ENCODE data around the gene ZNF600.
A peak's percentile ranks its signal among the peaks of the same experiment; 100 is the strongest.
"Not testable (repeated sequence)": the region's sequence is repeated elsewhere in the genome, so short reads cannot be mapped to it uniquely, and the experiment has no call there.

The ZNF600 gene

GRCh38 chr19:52734331-52734892 is 52.2 kb downstream of the ZNF600 start:
- peak; percentile 10 for DNase-seq (ENCODE audit: low read depth)
- peak overlapping the region; percentile 85 for H3K4me3 ChIP-seq (ENCODE audit: low read depth, low read length)
- TF ChIP-seq, protein P1, sequence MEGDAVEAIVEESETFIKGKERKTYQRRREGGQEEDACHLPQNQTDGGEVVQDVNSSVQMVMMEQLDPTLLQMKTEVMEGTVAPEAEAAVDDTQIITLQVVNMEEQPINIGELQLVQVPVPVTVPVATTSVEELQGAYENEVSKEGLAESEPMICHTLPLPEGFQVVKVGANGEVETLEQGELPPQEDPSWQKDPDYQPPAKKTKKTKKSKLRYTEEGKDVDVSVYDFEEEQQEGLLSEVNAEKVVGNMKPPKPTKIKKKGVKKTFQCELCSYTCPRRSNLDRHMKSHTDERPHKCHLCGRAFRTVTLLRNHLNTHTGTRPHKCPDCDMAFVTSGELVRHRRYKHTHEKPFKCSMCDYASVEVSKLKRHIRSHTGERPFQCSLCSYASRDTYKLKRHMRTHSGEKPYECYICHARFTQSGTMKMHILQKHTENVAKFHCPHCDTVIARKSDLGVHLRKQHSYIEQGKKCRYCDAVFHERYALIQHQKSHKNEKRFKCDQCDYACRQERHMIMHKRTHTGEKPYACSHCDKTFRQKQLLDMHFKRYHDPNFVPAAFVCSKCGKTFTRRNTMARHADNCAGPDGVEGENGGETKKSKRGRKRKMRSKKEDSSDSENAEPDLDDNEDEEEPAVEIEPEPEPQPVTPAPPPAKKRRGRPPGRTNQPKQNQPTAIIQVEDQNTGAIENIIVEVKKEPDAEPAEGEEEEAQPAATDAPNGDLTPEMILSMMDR (conservative IDR thresholded peaks at IDR 0.05; ENCODE audit: low read depth, low read length): no peak

DNA sequence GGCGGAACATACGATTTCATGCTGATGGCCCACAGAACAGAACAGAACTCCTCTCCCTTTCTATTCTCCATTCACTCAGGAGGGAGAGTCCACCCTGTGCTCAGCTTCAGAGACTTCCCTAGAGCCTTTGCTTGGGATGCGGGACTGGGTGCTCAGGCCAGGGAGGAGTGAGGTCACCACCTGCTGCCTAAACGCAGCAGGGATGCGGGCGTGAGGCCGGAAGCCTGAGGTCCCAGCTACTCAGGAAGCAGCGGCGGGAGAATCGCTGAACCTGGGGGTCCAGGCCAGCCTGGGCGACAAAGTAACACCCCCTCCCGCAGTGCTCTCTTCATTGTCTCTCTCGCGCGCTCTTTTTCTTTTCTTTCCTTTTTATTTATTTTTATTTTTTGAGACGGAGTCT is 60.5 kb downstream of the ZNF600 start:
- not testable (repeated sequence) for DNase-seq (ENCODE audit: low read depth); H3K4me3 ChIP-seq (ENCODE audit: low read depth, low read length)

GRCh38 chr19:52725528-52725961 is 61.0 kb downstream of the ZNF600 start:
- no peak overlapping the region for H3K4me3 ChIP-seq (ENCODE audit: low read depth, low read length)
- DNase-seq (ENCODE audit: low read depth): no peak
- TF ChIP-seq, protein P1 (conservative IDR thresholded peaks at IDR 0.05; ENCODE audit: low read depth, low read length): no peak

- H3K4me3 ChIP-seq (ENCODE audit: low read depth, low read length): no peak overlapping the region
- TF ChIP-seq, protein P1 (conservative IDR thresholded peaks at IDR 0.05; ENCODE audit: low read depth, low read length): no peak
- no peak for DNase-seq (ENCODE audit: low read depth)
Observed at GRCh38 chr19:52724701-52725514, 61.7 kb downstream of the ZNF600 start.

DNA sequence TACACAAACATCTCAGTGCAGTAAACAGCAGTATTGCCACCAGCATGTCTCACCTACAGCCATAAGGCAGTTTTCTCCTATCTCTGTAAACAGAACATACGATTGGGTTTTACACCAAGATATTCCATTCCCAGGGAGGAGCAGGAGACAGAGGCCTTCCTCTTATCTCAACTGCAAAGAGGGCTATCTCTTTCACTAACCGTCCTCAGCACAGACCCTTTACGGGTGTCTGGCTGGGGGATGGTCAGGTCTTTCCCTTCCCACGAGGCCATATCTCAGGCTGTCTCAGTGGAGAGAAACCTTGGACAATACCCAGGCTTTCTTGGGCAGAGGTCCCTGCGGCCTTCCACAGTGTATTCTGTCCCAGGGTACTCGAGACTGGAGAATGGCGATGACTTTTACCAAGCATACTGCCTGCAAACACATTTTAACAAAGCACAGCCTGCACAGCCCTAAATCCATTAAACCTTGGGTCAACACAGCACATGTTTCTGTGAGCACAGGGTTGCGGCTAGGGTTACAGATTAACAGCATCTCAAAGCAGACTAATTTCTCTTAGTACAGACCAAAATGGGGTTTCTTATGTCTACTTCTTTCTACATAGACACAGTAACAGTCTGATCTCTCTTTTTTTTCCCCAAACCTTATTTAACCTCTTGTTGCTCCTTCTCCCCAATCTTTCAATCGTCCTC is 62.5 kb downstream of the ZNF600 start:
- DNase-seq (ENCODE audit: low read depth); H3K4me3 ChIP-seq (ENCODE audit: low read depth, low read length): not testable (repeated sequence)

- TF ChIP-seq, protein P1 (conservative IDR thresholded peaks at IDR 0.05; ENCODE audit: low read depth, low read length): no peak
- DNase-seq (ENCODE audit: low read depth): peak; percentile 72
- H3K4me3 ChIP-seq (ENCODE audit: low read depth, low read length): no peak overlapping the region
Observed at GRCh38 chr19:52722062-52723003, 64.3 kb downstream of the ZNF600 start.

DNA sequence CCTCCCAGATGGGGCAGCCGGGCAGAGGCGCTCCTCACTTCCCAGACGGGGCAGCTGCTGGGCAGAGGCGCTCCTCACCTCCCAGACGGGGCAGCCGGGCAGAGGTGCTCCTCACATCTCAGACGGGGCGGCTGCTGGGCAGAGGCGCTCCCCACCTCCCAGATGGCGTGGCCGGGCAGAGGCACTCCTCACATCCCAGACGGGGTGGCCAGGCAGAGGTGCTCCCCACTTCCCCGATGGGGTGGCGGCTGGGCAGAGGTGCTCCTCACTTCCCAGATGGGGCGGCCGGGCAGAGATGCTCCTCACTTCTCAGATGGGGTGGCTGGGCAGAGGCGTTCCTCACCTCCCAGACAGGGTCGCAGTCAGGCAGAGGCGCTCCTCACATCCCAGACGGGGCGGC is 66.0 kb downstream of the ZNF600 start:
- DNase-seq (ENCODE audit: low read depth); H3K4me3 ChIP-seq (ENCODE audit: low read depth, low read length): not testable (repeated sequence)

DNA sequence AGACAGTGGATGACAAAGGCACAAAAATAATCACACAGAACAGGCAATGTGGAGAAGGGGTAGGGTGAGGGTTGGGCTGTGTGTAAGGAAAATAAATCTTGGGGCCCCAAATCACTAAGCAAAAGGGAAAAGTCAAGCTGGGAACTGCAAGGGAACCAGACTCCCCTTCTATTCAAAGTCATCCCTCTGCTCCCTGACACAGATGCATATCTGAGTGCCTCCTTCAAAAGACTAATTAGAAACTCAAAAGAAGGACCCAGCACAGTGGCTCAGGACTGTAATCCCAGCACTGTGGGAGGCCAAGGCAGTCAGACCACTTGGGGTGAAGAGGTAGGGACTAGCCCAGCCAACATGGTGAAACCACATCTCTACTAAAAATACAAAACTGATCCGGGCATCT is 70.1 kb downstream of the ZNF600 start:
- no peak for DNase-seq (ENCODE audit: low read depth)

GRCh38 chr19:52715902-52716301 is 70.7 kb downstream of the ZNF600 start:
- H3K4me3 ChIP-seq (ENCODE audit: low read depth, low read length): not testable (repeated sequence)
- DNase-seq (ENCODE audit: low read depth): peak; percentile 16

More for the DNA sequence above, 70.1 kb downstream of the ZNF600 start:
- H3K4me3 ChIP-seq (ENCODE audit: low read depth, low read length): no peak overlapping the region
- TF ChIP-seq, protein P1 (conservative IDR thresholded peaks at IDR 0.05; ENCODE audit: low read depth, low read length): no peak

DNA sequence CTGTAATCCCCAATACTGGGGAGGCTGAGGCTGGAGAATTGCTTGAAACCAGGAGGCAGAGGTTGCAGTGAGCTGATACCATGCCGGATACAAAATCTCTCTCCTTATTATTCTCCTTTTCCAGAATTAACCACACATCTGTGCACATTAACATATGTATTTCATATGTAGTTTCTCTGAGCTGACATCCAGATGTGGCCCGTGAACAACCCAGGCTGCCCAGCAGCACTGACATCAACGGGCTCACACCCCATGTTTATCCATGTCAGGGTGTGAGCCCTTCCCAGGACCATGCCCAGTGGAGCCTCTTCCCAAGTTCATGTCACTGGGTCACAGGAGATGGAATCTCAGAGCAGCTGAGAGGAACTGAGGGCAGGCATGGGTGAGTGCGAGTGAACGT is 71.3 kb downstream of the ZNF600 start:
- H3K4me3 ChIP-seq (ENCODE audit: low read depth, low read length); DNase-seq (ENCODE audit: low read depth): not testable (repeated sequence)
